T-helper 1 cell treated with Interleukin-12 subunit alpha and Interleukin-12 subunit beta and Interleukin-4 antibody, amounts not matched to agents 30 μg/mL and 1 μg/mL, for 36 hours (primary cell): ENCODE data around the gene OR6C75.
"Not testable (repeated sequence)": the region's sequence is repeated elsewhere in the genome, so short reads cannot be mapped to it uniquely, and the experiment has no call there.

Experiments used
- H3K27ac Mint-ChIP-seq: one replicate; pipeline ENCODE4 v1.8.0; 2021; ENCODE audit warnings: mild to moderate bottlenecking, mixed read lengths
- H3K27me3 Mint-ChIP-seq: one replicate; pipeline ENCODE4 v1.8.0; 2021; ENCODE audit warnings: low read depth, mixed read lengths
- H3K36me3 Mint-ChIP-seq: one replicate; pipeline ENCODE4 v1.8.0; 2021; ENCODE audit warnings: low read depth, mixed read lengths
- H3K4me1 Mint-ChIP-seq: one replicate; pipeline ENCODE4 v1.8.0; 2021; ENCODE audit warnings: low read depth, mixed read lengths
- H3K4me3 Mint-ChIP-seq: one replicate; pipeline ENCODE4 v1.8.0; 2021; ENCODE audit warnings: mild to moderate bottlenecking, moderate library complexity, mixed read lengths
- H3K9me3 Mint-ChIP-seq: one replicate; pipeline ENCODE4 v1.8.0; 2021; ENCODE audit warnings: mixed read lengths

The OR6C75 gene

GRCh38 chr12:55412138-55412537, 49.4 kb downstream of the OR6C75 start:
- H3K4me1 Mint-ChIP-seq, H3K36me3 Mint-ChIP-seq, H3K4me3 Mint-ChIP-seq, H3K9me3 Mint-ChIP-seq, H3K27ac Mint-ChIP-seq: not testable (repeated sequence)
- H3K27me3 Mint-ChIP-seq, result peaks cover 27% of the 10 kb centered on the region

DNA sequence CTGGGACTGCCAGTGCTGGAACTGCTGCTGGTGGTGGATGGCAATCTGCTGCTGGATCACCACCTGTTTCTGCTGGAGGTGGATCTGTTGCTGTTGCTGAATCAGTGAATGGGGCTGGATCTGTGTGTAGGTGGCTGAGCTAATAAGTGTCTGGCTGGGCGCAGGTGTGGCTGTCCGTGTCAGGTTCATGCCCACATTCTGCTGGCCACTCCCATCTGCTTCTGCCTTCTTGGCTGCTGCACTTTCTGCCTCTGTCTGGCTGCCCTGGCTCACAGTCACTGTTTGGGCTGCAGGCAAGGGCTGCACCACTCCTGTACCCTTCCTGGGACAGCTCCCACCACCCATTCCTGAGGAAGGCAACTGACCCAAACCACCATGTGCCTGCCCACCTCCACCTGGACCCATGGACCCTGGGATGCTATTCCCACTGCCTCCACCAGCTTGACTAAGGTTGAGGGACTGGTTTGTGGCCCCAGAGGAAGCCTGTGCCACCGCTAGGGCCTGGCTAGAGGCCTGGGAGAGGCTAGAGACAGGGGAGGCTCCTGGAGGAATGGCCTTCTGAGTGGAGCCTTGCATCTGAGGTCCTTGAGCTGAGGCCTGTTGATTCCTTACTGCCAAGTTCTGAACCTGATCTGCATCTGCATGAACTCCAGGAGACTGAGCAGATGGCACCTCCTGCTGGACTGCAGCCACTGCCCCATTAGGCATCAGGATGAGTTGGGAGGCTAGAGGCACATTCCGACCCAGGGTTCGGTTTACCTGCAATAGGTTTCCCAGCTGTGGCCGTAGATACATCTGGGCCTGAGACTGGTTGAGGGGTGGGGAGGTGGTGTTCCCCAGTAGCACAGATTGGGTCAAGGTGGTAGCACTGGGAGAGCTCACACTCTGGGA, 51.0 kb downstream of the OR6C75 start:
- H3K27ac Mint-ChIP-seq, H3K4me1 Mint-ChIP-seq, H3K4me3 Mint-ChIP-seq, H3K9me3 Mint-ChIP-seq, H3K36me3 Mint-ChIP-seq: not testable (repeated sequence)
- H3K27me3 Mint-ChIP-seq, result peaks cover 35% of the 10 kb centered on the region

GRCh38 chr12:55414396-55414823, 51.6 kb downstream of the OR6C75 start:
- H3K9me3 Mint-ChIP-seq, H3K4me1 Mint-ChIP-seq, H3K4me3 Mint-ChIP-seq, H3K27ac Mint-ChIP-seq, H3K36me3 Mint-ChIP-seq: not testable (repeated sequence)
- peaks cover 42% of the 10 kb centered on the region for H3K27me3 Mint-ChIP-seq

- H3K27me3 Mint-ChIP-seq, result peaks cover 44% of the 10 kb centered on the region
- H3K4me3 Mint-ChIP-seq, H3K9me3 Mint-ChIP-seq, H3K27ac Mint-ChIP-seq, H3K4me1 Mint-ChIP-seq, H3K36me3 Mint-ChIP-seq: not testable (repeated sequence)
Observed at GRCh38 chr12:55414889-55415288, 52.1 kb downstream of the OR6C75 start.

DNA sequence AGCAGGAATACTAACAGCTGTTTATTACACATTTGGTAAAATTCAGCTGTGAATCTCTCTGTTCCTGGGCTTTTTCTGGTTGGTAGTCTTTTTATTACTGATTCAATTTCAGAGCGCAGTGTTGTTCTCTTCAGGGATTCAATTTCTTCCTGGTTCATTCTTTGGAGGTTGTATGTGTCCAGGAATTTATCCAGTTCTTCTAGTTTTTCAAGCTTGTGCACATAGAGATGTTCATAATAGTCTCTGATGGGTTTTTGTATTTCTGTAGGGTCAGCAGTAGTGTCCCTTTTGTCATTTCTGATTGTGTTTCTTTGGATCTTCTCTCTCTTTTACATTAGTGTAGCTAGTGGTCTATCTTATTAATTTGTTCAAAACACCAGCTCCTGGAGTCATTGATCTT, 54.2 kb downstream of the OR6C75 start:
- Mint-ChIP-seq H3K4me1 (no peaks in the 10 kb centered on the region), H3K4me3 (no peak overlapping the region), H3K27me3 (peaks cover 44% of the 10 kb centered on the region), H3K27ac (no peak overlapping the region), H3K36me3 (no peaks in the 10 kb centered on the region), H3K9me3 (no peaks in the 10 kb centered on the region)
